Measurements from ENCODE around the gene RNF7. TPM values are rescaled to one million over a fixed set of nuclear protein-coding genes. Genes with fewer than 3 reads are reported as not detected.

The RNF7 gene
- total and polyA plus RNA-seq, 9 of the 15 experiments (the other 6 are each of a cell fraction or from before 2014, with no cell fraction given): 38.8 to 133 (median 80.5) TPM

DNA sequence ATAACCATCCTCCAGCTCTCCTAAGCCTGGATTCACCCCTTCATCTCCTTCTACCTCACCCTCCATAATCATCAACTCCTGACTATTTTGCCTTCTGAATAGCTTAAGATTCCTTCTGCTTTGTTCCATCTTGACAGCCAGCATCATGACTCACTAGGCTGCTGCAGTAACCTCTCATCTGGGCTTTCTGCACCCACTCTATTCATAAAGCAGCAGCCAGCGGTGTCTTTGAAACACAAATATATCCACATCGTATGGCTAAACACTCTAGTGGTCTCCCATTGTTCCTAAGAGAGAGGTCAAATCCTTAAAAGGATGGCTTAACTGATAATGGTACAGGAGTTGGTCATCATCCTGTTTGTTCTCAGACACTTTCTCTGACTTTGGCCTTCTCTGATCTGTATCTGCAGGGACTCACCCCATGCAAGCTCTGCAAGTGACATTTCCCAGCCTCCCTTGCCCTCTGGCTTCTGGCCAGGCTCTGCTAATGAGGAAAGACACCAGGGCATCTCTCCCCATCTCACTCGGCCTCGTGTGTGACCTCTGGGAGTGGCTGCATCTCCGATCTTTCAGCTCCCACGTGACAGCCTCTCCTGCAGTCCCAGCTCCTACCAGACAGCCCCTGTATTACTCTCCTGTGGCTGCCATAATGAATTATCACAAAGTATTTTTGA lies 31.3 kb downstream of the RNF7 start (continued):
- TF ChIP-seq ARID3B (CRISPR knock-in tag; IDR thresholded peaks at IDR 0.05; ENCODE audit: borderline replicate concordance): no peak
- no peak for TF ChIP-seq ZNF174 (CRISPR knock-in tag; IDR thresholded peaks at IDR 0.05)
- TF ChIP-seq CREB3 (tag; conservative IDR thresholded peaks at IDR 0.05; ENCODE audit: low read depth): no peak
- peak; percentile 26 for TF ChIP-seq TBP (optimal IDR thresholded peaks at IDR 0.05; ENCODE audit: low read depth, low read length)
- no peak for TF ChIP-seq CUX1 (CRISPR knock-in tag; IDR thresholded peaks at IDR 0.05)
- TF ChIP-seq HNRNPK (IDR thresholded peaks at IDR 0.05; ENCODE audit: low read depth, low read length, poor library complexity, severe bottlenecking): no peak
- TF ChIP-seq, protein P1, sequence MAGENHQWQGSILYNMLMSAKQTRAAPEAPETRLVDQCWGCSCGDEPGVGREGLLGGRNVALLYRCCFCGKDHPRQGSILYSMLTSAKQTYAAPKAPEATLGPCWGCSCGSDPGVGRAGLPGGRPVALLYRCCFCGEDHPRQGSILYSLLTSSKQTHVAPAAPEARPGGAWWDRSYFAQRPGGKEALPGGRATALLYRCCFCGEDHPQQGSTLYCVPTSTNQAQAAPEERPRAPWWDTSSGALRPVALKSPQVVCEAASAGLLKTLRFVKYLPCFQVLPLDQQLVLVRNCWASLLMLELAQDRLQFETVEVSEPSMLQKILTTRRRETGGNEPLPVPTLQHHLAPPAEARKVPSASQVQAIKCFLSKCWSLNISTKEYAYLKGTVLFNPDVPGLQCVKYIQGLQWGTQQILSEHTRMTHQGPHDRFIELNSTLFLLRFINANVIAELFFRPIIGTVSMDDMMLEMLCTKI (IDR thresholded peaks at IDR 0.05; ENCODE audit: partially characterized antibody): no peak
- no peak for TF ChIP-seq RFX5 (IDR thresholded peaks at IDR 0.05; ENCODE audit: low read depth, low read length)
- peak; percentile 88 for TF ChIP-seq ESRRA (IDR thresholded peaks at IDR 0.05; ENCODE audit: borderline replicate concordance, low read depth)
- peak; percentile 70 for TF ChIP-seq ZSCAN32 (CRISPR knock-in tag; IDR thresholded peaks at IDR 0.05)
- peak in 1 of 2 experiments; percentile 24; a peak in 1 of 4 replicates for TF ChIP-seq NRF1 (conservative IDR thresholded peaks at IDR 0.05 in 1 of 2, IDR thresholded peaks at IDR 0.05 in 1 of 2)

Measured in K562 (cell line).